Sigmoid colon (tissue), 7 donors: ENCODE data around the gene RFNG. TPM values are rescaled to one million over a fixed set of nuclear protein-coding genes. Genes with fewer than 3 reads are reported as not detected.

Experiments used
- DNase-seq: peaks from one replicate; pipeline ENCODE4 v3.0.0-alpha.2; 2019
- H3K27ac ChIP-seq, 4 donors: fragments of 200-600 bp; sonication (generic); one replicate each; pipeline ENCODE4 v1.5.1; 2016 to 2019; ENCODE audit warnings: mild to moderate bottlenecking in 1 of 4
- H3K27me3 ChIP-seq, 3 donors: fragments of 200-600 bp; sonication (generic); one replicate each; pipeline ENCODE4 v1.5.1; 2019; ENCODE audit warnings: mild to moderate bottlenecking in 1 of 3
- H3K36me3 ChIP-seq, 4 donors: fragments of 200-600 bp; sonication (generic); one replicate each; pipeline ENCODE4 v1.5.1; 2016 to 2019
- H3K4me1 ChIP-seq, 4 donors: fragments of 200-600 bp; sonication (generic); one replicate each; pipeline ENCODE4 v1.5.1; 2017 to 2019
- H3K4me3 ChIP-seq, 4 donors: fragments of 200-600 bp; sonication (generic); one replicate each; pipeline ENCODE4 v1.5.1; 2017 to 2019; ENCODE audit warnings: mild to moderate bottlenecking in 2 of 4, moderate library complexity in 1 of 4
- H3K9me3 ChIP-seq, 4 donors: fragments of 200-600 bp in 3 of 4; sonication (generic) in 3 of 4; one replicate each; pipeline versions ENCODE4 v1.5.1 to v1.6.1; 2013 to 2019
- EP300 ChIP-seq, 4 donors: sonication (generic); formaldehyde crosslinking; IDR thresholded peaks; one replicate each; pipeline ENCODE4 v1.6.1; 2017; ENCODE audit warnings: antibody characterized with exemption in 4 of 4
- POLR2A ChIP-seq, 2 donors: fragments of 450-650 bp; IDR thresholded peaks; one replicate each; pipeline ENCODE4 v1.6.1; 2016; ENCODE audit warnings: antibody characterized with exemption in 2 of 2, mild to moderate bottlenecking in 2 of 2, moderate library complexity in 2 of 2
- POLR2AphosphoS5 ChIP-seq, 4 donors: sonication (generic); formaldehyde crosslinking; IDR thresholded peaks; one replicate each; pipeline ENCODE4 v1.6.1; 2017; ENCODE audit warnings: antibody characterized with exemption in 4 of 4
- WGBS, 2 donors: extraction: QIAGEN DNeasy Blood & Tissue Kit; methylation state at CpG; one replicate each; pipeline ENCODE4 v1.1.7; 2013; 5-methylcytosine and 5-hydroxymethylcytosine counted together
- intact Hi-C: fragments of 100-400 bp; cut with DNase I; formaldehyde crosslinking; loops from one replicate; pipeline ENCODE4 v1.15.1; 2023
- polyA plus RNA-seq, 3 donors: library from polyadenylated mRNA; stranded (reverse); fragments of 200-250 nt; gene quantifications; one replicate each; pipeline ENCODE4 v1.2.3, GENCODE V29; 2013
- total RNA-seq, 4 donors: library from RNA; depleted of rRNA; stranded (reverse); fragments of >200 nt; gene quantifications; one replicate each; pipeline ENCODE4 v1.1.0, GENCODE V29; 2016
- TF ChIP-seq, protein P1 (sequence below), 4 experiments: fragments of 450-650 bp in 3 of 4; fragments of 200-600 bp in 1 of 4; IDR thresholded peaks; one replicate each; pipeline ENCODE4 v1.5.1; 2016 to 2019; ENCODE audit warnings: antibody characterized with exemption in 4 of 4, mild to moderate bottlenecking in 3 of 4, moderate library complexity in 2 of 4
- donor health status: healthy with polysubstance abuse.
- donor health status: Bipolar disorder and iron deficiency.
- donor health status: healthy.

RFNG gene
- total and polyA plus RNA-seq, 7 donors, result 13.6 to 38.6 (median 33.5) TPM

DNA sequence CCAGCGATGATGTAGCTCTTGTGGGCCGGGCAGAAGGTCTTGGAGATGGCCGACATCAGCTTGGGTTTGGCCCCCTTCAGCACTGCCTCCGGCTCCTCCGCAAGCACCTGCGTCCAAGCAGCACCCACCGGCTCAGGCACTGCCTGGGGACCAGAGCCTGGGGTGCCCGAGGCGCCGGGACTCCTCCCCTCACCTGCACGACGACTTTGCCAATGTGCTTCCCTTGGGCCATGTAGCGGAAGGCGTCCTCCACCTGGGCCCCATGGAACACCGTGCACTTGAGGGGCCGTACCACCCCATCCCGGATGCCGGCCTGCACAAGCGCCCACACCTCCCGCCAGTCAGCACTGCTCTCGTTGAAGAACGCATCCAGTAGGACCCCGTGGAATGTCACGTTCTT lies 31.4 kb upstream of the RFNG start:
- TF ChIP-seq POLR2AphosphoS5 (IDR thresholded peaks at IDR 0.05), result no peak
- TF ChIP-seq POLR2A (IDR thresholded peaks at IDR 0.05), result no peak
- TF ChIP-seq EP300 (IDR thresholded peaks at IDR 0.05), result no peak
- TF ChIP-seq, protein P1, sequence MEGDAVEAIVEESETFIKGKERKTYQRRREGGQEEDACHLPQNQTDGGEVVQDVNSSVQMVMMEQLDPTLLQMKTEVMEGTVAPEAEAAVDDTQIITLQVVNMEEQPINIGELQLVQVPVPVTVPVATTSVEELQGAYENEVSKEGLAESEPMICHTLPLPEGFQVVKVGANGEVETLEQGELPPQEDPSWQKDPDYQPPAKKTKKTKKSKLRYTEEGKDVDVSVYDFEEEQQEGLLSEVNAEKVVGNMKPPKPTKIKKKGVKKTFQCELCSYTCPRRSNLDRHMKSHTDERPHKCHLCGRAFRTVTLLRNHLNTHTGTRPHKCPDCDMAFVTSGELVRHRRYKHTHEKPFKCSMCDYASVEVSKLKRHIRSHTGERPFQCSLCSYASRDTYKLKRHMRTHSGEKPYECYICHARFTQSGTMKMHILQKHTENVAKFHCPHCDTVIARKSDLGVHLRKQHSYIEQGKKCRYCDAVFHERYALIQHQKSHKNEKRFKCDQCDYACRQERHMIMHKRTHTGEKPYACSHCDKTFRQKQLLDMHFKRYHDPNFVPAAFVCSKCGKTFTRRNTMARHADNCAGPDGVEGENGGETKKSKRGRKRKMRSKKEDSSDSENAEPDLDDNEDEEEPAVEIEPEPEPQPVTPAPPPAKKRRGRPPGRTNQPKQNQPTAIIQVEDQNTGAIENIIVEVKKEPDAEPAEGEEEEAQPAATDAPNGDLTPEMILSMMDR (IDR thresholded peaks at IDR 0.05), result no peak
- intact Hi-C loops, result no loop called here
- peaks cover 63 to 98% (median 84%) of the 10 kb centered on the region in 4 donors for H3K36me3 ChIP-seq

DNA sequence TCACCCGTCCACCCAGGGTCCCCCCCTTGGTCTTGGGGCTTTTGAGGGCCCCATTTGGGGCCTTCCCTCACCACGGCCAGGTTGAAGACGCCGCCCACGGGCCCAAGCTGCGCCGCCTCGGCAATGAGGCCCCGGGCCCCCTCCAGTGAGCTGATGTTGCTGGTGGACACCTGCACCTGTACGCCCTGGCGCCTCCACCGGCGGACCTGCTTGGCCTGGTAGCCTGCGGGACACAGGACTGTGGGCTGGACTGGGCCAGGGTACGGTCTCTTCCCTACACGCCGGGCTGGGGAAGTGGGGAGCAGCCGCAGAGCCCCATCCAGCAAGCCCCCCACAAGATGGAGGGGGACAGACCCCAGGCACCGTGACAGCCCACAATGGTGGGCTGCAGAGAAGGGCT lies 30.8 kb upstream of the RFNG start:
- Histone ChIP-seq H3K4me1 (no peaks in the 10 kb centered on the region), H3K27ac (no peak overlapping the region), H3K9me3 (no peaks in the 10 kb centered on the region), H3K27me3 (no peaks in the 10 kb centered on the region), H3K36me3 (peaks cover 57 to 92% (median 79%) of the 10 kb centered on the region in 4 donors), H3K4me3 (no peak overlapping the region)
- intact Hi-C loops, result no loop called here
- DNase-seq, result no peak
- TF ChIP-seq POLR2A (IDR thresholded peaks at IDR 0.05) (no peak), EP300 (IDR thresholded peaks at IDR 0.05) (no peak), POLR2AphosphoS5 (IDR thresholded peaks at IDR 0.05) (no peak)
- TF ChIP-seq, protein P1 (IDR thresholded peaks at IDR 0.05), result no peak
- WGBS, 2 donors, result 94% methylated on average over 19 of the region's 19 CpGs

More for the DNA sequence above, 31.4 kb upstream of the RFNG start:
- Histone ChIP-seq H3K27ac (no peak overlapping the region), H3K27me3 (no peaks in the 10 kb centered on the region), H3K4me1 (no peaks in the 10 kb centered on the region), H3K9me3 (no peaks in the 10 kb centered on the region), H3K4me3 (no peak overlapping the region)
- DNase-seq, result no peak
- 94 to 96% methylated on average over 24 of the region's 24 CpGs for WGBS, 2 donors

DNA sequence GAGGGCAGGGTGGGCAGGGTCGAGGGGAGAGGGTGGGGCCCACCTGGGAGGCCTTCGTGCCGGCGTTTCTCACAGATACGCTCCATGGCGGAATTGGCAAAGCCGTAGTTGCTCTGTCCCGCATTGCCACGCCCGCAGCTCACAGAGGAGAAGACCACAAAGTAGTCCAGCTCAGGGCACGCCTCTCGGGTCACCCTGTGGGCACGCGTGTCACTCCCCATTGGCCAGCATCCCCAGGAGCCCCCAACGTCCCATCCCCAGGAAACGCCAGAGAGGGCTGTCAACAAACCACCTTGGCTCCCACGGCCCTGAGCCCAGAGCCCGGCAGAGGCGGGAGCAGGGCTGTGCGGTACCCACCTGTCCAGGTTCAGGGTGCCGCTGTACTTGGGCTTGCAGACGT lies 30.4 kb upstream of the RFNG start:
- Histone ChIP-seq H3K27ac (no peak overlapping the region), H3K4me1 (no peaks in the 10 kb centered on the region), H3K9me3 (no peaks in the 10 kb centered on the region), H3K36me3 (peaks cover 54 to 87% (median 75%) of the 10 kb centered on the region in 4 donors), H3K4me3 (no peak overlapping the region), H3K27me3 (no peaks in the 10 kb centered on the region)
- no peak for DNase-seq
- WGBS, 2 donors, result 91 to 92% methylated on average over 22 of the region's 22 CpGs
- intact Hi-C loops, result no loop called here
- no peak for TF ChIP-seq EP300 (IDR thresholded peaks at IDR 0.05)
- TF ChIP-seq POLR2AphosphoS5 (IDR thresholded peaks at IDR 0.05), result no peak
- TF ChIP-seq, protein P1 (IDR thresholded peaks at IDR 0.05), result no peak
- TF ChIP-seq POLR2A (IDR thresholded peaks at IDR 0.05), result no peak

DNA sequence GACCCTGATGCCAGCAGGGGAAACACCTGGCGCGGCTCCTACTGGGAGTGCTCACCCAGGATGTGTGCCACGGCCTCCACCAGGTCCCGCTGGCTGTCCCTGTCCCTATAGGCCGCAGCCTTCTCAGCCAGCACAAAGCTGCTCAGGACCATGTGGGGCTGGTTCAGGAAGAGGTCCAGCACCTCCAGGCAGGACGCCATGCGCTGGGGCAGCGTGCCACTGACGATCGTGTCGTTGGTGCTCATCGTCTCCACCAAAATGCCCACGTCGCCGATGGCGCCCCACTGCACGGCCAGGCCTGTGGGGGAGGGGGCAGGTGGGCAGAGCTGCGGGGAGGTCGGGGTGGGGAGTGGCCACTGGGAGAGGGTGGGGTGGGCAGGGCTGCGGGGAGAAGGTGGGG lies 29.9 kb upstream of the RFNG start:
- peaks cover 54 to 83% (median 70%) of the 10 kb centered on the region in 4 donors for H3K36me3 ChIP-seq

More for the DNA sequence above, 29.9 kb upstream of the RFNG start:
- no peak for DNase-seq
- 93 to 94% methylated on average over 20 of the region's 20 CpGs for WGBS, 2 donors
- intact Hi-C loops, result no loop called here
- no peak overlapping the region for H3K4me3 ChIP-seq
- H3K9me3 ChIP-seq, result no peaks in the 10 kb centered on the region
- H3K4me1 ChIP-seq, result no peaks in the 10 kb centered on the region
- H3K27ac ChIP-seq, result no peak overlapping the region
- H3K27me3 ChIP-seq, result no peaks in the 10 kb centered on the region
- TF ChIP-seq POLR2AphosphoS5 (IDR thresholded peaks at IDR 0.05), result no peak
- no peak for TF ChIP-seq EP300 (IDR thresholded peaks at IDR 0.05)
- TF ChIP-seq, protein P1 (IDR thresholded peaks at IDR 0.05), result no peak
- TF ChIP-seq POLR2A (IDR thresholded peaks at IDR 0.05), result no peak
